Mononuclear cell (primary cell): ENCODE results near the gene FAM168A. TPM values are rescaled to one million over a fixed set of nuclear protein-coding genes. Genes with fewer than 3 reads are reported as not detected.

ENCODE experiments used
- H3K27me3 ChIP-seq: 2 replicates; pipeline ENCODE4 v1.6.0; 2011; ENCODE audit warnings: low read length, control low read depth; ENCODE audit not compliant: insufficient read depth
- H3K4me1 ChIP-seq: 2 replicates; pipeline ENCODE4 v1.5.1; 2011; ENCODE audit warnings: mild to moderate bottlenecking, low read length, control low read depth; ENCODE audit not compliant: insufficient read depth
- H3K4me3 ChIP-seq: 2 replicates; pipeline ENCODE4 v1.5.1; 2011; ENCODE audit warnings: mild to moderate bottlenecking, low read length, moderate library complexity
- H3K9me3 ChIP-seq: 2 replicates; pipeline ENCODE4 v1.5.1; 2011; ENCODE audit warnings: low read depth, mild to moderate bottlenecking, control low read depth, low read length
- total RNA-seq: library from RNA; depleted of rRNA; stranded (reverse); fragments of >200 nt; gene quantifications from one replicate; pipeline ENCODE4 v1.2.3, GENCODE V29; 2012

FAM168A gene
- total RNA-seq, 1 donor: 13.2 TPM

- Histone ChIP-seq H3K9me3 (no peaks in the 10 kb centered on the region), H3K4me3 (no peak overlapping the region), H3K27me3 (no peaks in the 10 kb centered on the region), H3K4me1 (peaks cover 17% of the 10 kb centered on the region)
Observed at GRCh38 chr11:73528013-73528412, 69.9 kb downstream of the FAM168A start.

GRCh38 chr11:73525611-73526010 is 72.3 kb downstream of the FAM168A start:
- Histone ChIP-seq H3K4me3 (no peak overlapping the region), H3K27me3 (no peaks in the 10 kb centered on the region), H3K4me1 (peaks cover 25% of the 10 kb centered on the region), H3K9me3 (no peaks in the 10 kb centered on the region)

- H3K4me1 ChIP-seq: peaks cover 25% of the 10 kb centered on the region
- no peak overlapping the region for H3K4me3 ChIP-seq
- no peaks in the 10 kb centered on the region for H3K9me3 ChIP-seq
- no peaks in the 10 kb centered on the region for H3K27me3 ChIP-seq
Observed at GRCh38 chr11:73524774-73525173, 73.1 kb downstream of the FAM168A start.

- Histone ChIP-seq H3K4me3 (no peak overlapping the region), H3K27me3 (no peaks in the 10 kb centered on the region), H3K9me3 (no peaks in the 10 kb centered on the region), H3K4me1 (peaks cover 9% of the 10 kb centered on the region)
Observed at GRCh38 chr11:73521621-73522020, 76.3 kb downstream of the FAM168A start.

GRCh38 chr11:73520353-73521061 is 77.4 kb downstream of the FAM168A start:
- H3K27me3 ChIP-seq: no peaks in the 10 kb centered on the region
- H3K4me3 ChIP-seq: no peak overlapping the region
- no peaks in the 10 kb centered on the region for H3K9me3 ChIP-seq
- H3K4me1 ChIP-seq: peaks cover 8% of the 10 kb centered on the region

GRCh38 chr11:73519266-73519665 is 78.6 kb downstream of the FAM168A start:
- no peaks in the 10 kb centered on the region for H3K27me3 ChIP-seq
- no peak overlapping the region for H3K4me3 ChIP-seq
- peaks cover 8% of the 10 kb centered on the region for H3K4me1 ChIP-seq
- H3K9me3 ChIP-seq: no peaks in the 10 kb centered on the region

- H3K27me3 ChIP-seq: no peaks in the 10 kb centered on the region
- H3K4me3 ChIP-seq: no peak overlapping the region
- H3K4me1 ChIP-seq: peaks cover 8% of the 10 kb centered on the region
- no peaks in the 10 kb centered on the region for H3K9me3 ChIP-seq
Observed at GRCh38 chr11:73518195-73518594, 79.7 kb downstream of the FAM168A start.

- Histone ChIP-seq H3K4me1 (peaks cover 1% of the 10 kb centered on the region), H3K9me3 (no peaks in the 10 kb centered on the region), H3K27me3 (no peaks in the 10 kb centered on the region), H3K4me3 (no peak overlapping the region)
Observed at GRCh38 chr11:73516080-73516479, 81.8 kb downstream of the FAM168A start.

GRCh38 chr11:73513707-73514106 is 84.2 kb downstream of the FAM168A start:
- H3K4me1 ChIP-seq: no peaks in the 10 kb centered on the region
- H3K9me3 ChIP-seq: no peaks in the 10 kb centered on the region
- no peaks in the 10 kb centered on the region for H3K27me3 ChIP-seq
- no peak overlapping the region for H3K4me3 ChIP-seq

GRCh38 chr11:73510877-73511276 is 87.0 kb downstream of the FAM168A start:
- Histone ChIP-seq H3K4me1 (no peaks in the 10 kb centered on the region), H3K4me3 (no peak overlapping the region), H3K9me3 (no peaks in the 10 kb centered on the region), H3K27me3 (no peaks in the 10 kb centered on the region)

- Histone ChIP-seq H3K9me3 (no peaks in the 10 kb centered on the region), H3K4me3 (no peak overlapping the region)
Observed at GRCh38 chr11:73510106-73510505, 87.8 kb downstream of the FAM168A start.

GRCh38 chr11:73509188-73509587 is 88.7 kb downstream of the FAM168A start:
- no peaks in the 10 kb centered on the region for H3K9me3 ChIP-seq
- no peaks in the 10 kb centered on the region for H3K27me3 ChIP-seq
- no peak overlapping the region for H3K4me3 ChIP-seq
- no peaks in the 10 kb centered on the region for H3K4me1 ChIP-seq

More at GRCh38 chr11:73510106-73510505, 87.8 kb downstream of the FAM168A start:
- H3K4me1 ChIP-seq: no peaks in the 10 kb centered on the region
- H3K27me3 ChIP-seq: no peaks in the 10 kb centered on the region

GRCh38 chr11:73508243-73509176 is 89.4 kb downstream of the FAM168A start:
- no peak overlapping the region for H3K4me3 ChIP-seq
- H3K9me3 ChIP-seq: no peaks in the 10 kb centered on the region
- no peaks in the 10 kb centered on the region for H3K27me3 ChIP-seq
- no peaks in the 10 kb centered on the region for H3K4me1 ChIP-seq

- H3K27me3 ChIP-seq: no peaks in the 10 kb centered on the region
Observed at GRCh38 chr11:73507086-73507485, 90.8 kb downstream of the FAM168A start.

GRCh38 chr11:73506038-73506437 is 91.9 kb downstream of the FAM168A start:
- no peaks in the 10 kb centered on the region for H3K9me3 ChIP-seq
- no peaks in the 10 kb centered on the region for H3K27me3 ChIP-seq
- H3K4me1 ChIP-seq: no peaks in the 10 kb centered on the region
- H3K4me3 ChIP-seq: no peak overlapping the region

More at GRCh38 chr11:73507086-73507485, 90.8 kb downstream of the FAM168A start:
- Histone ChIP-seq H3K4me1 (no peaks in the 10 kb centered on the region), H3K9me3 (no peaks in the 10 kb centered on the region), H3K4me3 (no peak overlapping the region)
